GM23248 (cell line): ENCODE measurements around the gene YWHAG. TPM values are rescaled to one million over a fixed set of nuclear protein-coding genes. Genes with fewer than 3 reads are reported as not detected.
"Not testable (repeated sequence)": the region's sequence is repeated elsewhere in the genome, so short reads cannot be mapped to it uniquely, and the experiment has no call there.

Source experiments
- DNase-seq: peaks from one replicate; pipeline ENCODE4 v3.0.0-alpha.2; 2015
- H2AFZ ChIP-seq: fragments of 200-600 bp; sonication (generic); 2 replicates; pipeline ENCODE4 v1.6.1; 2016; ENCODE audit warnings: antibody characterized with exemption
- H3F3A ChIP-seq: fragments of 200-600 bp; sonication (generic); 2 replicates; pipeline ENCODE4 v1.6.1; 2016; ENCODE audit warnings: mild to moderate bottlenecking, antibody characterized with exemption, mixed run types; ENCODE audit not compliant: insufficient read depth
- H3K27ac ChIP-seq: fragments of 200-600 bp; sonication (generic); 2 replicates; pipeline ENCODE4 v1.5.1; 2016; ENCODE audit warnings: mild to moderate bottlenecking
- H3K27me3 ChIP-seq: fragments of 200-600 bp; sonication (generic); replicated peaks from 2 replicates; pipeline ENCODE4 v1.6.1; 2016; ENCODE audit warnings: mild to moderate bottlenecking; ENCODE audit not compliant: insufficient read depth
- H3K36me3 ChIP-seq: fragments of 200-600 bp; sonication (generic); 2 replicates; pipeline ENCODE4 v1.6.1; 2016; ENCODE audit warnings: low read depth, mild to moderate bottlenecking
- H3K4me1 ChIP-seq: fragments of 200-600 bp; sonication (generic); 2 replicates; pipeline ENCODE4 v1.6.1; 2016; ENCODE audit warnings: mild to moderate bottlenecking; ENCODE audit not compliant: insufficient read depth
- H3K4me2 ChIP-seq: fragments of 200-600 bp; sonication (generic); one replicate; pipeline ENCODE4 v1.6.1; 2016; ENCODE audit warnings: mild to moderate bottlenecking; ENCODE audit not compliant: unreplicated experiment
- H3K4me3 ChIP-seq: fragments of 200-600 bp; sonication (generic); 2 replicates; pipeline ENCODE4 v1.5.1; 2016; ENCODE audit warnings: mild to moderate bottlenecking
- H3K79me2 ChIP-seq: fragments of 200-600 bp; sonication (generic); 2 replicates; pipeline ENCODE4 v1.6.1; 2016; ENCODE audit warnings: mild to moderate bottlenecking; ENCODE audit not compliant: insufficient read depth
- H3K9ac ChIP-seq: fragments of 200-600 bp; sonication (generic); 2 replicates; pipeline ENCODE4 v1.6.1; 2016; ENCODE audit warnings: mild to moderate bottlenecking
- H3K9me2 ChIP-seq: fragments of 200-600 bp; sonication (generic); 2 replicates; pipeline ENCODE4 v1.6.1; 2016; ENCODE audit warnings: mixed run types, mild to moderate bottlenecking, moderate library complexity; ENCODE audit not compliant: insufficient read depth
- H3K9me3 ChIP-seq: fragments of 200-600 bp; sonication (generic); one replicate; pipeline ENCODE4 v1.6.1; 2017; ENCODE audit warnings: low read depth
- H4K20me1 ChIP-seq: fragments of 200-600 bp; sonication (generic); 2 replicates; pipeline ENCODE4 v1.6.0; 2016; ENCODE audit not compliant: insufficient read depth
- EZH2 ChIP-seq: fragments of 200-600 bp; sonication (generic); IDR thresholded peaks from 2 replicates; pipeline ENCODE4 v1.6.1; 2018; ENCODE audit warnings: antibody characterized with exemption, mild to moderate bottlenecking; ENCODE audit not compliant: insufficient read depth, poor library complexity, severe bottlenecking
- EZH2phosphoT487 ChIP-seq: fragments of 200-600 bp; sonication (generic); IDR thresholded peaks from 2 replicates; pipeline ENCODE4 v1.6.1; 2018; ENCODE audit warnings: antibody characterized with exemption, moderate library complexity, mild to moderate bottlenecking, low read depth; ENCODE audit not compliant: insufficient read depth
- WGBS, 2 experiments: methylation state at CpG; one replicate each; pipeline ENCODE4 v1.1.6; 2015 to 2017; ENCODE audit warnings: low lambda C conversion rate in 2 of 2, low coverage in 1 of 2; ENCODE audit errors: missing lambda C conversion rate in 2 of 2; 5-methylcytosine and 5-hydroxymethylcytosine counted together
- in situ Hi-C: fragments of 300-500 bp; cut with MboI; formaldehyde crosslinking; loops from 2 replicates; pipeline ENCODE4 v1.15.0; 2020
- polyA plus RNA-seq: library from polyadenylated mRNA; unstranded; fragments of >200 nt; fragmentation: Nextera tagmentation; extraction: Ambion mirVana; gene quantifications from 2 replicates; pipeline ENCODE4 v1.2.1, GENCODE V29; 2016
- total RNA-seq: library from RNA; depleted of rRNA; stranded (reverse); fragments of >200 nt; shearing (Covaris generic); gene quantifications from 2 replicates; pipeline ENCODE4 v1.2.3, GENCODE V29; 2014

Gene YWHAG
- total and polyA plus RNA-seq, 2 experiments from 2014 or later: 28.4 to 56.0 TPM

DNA sequence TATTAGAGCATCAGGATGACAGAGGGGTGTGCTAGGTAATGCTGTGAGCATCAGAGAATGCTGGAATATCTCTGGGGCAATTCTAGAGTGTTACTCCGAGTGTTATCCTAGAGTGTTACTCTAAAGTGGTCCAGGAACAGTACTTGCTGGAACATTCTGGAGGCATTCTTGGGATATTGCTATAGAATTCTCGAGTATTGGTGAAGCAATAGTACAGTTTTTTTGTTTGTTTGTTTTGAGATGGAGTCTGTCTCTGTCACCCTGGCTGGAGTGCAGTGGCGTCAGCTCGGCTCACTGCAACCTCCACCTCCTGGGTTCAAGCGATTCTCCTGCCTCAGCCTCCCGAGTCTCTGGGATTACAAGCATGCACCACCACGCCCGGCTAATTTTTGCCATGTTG, 38.1 kb upstream of the YWHAG start:
- Histone ChIP-seq H3K4me2 (peak overlapping the region; percentile 56), H3K9me2 (no peaks in the 10 kb centered on the region), H3F3A (no peaks in the 10 kb centered on the region), H3K27ac (no peak overlapping the region), H3K27me3 (no peaks in the 10 kb centered on the region), H2AFZ (peak overlapping the region; percentile 85), H3K79me2 (no peaks in the 10 kb centered on the region), H3K36me3 (no peaks in the 10 kb centered on the region), H3K4me3 (peak overlapping the region; percentile 70), H3K9ac (peak overlapping the region; percentile 63; the same call in 1 of the 2 replicates), H3K9me3 (no peaks in the 10 kb centered on the region), H3K4me1 (0 out of 2 replicates have a peak, but pooled peaks cover 3% of the 10 kb centered on the region), H4K20me1 (no peaks in the 10 kb centered on the region)
- WGBS, 2 experiments: 42% methylated on average over 8 of the region's 8 CpGs
- TF ChIP-seq EZH2: no peak
- no peak for TF ChIP-seq EZH2phosphoT487
- DNase-seq: no peak
- in situ Hi-C loops: no loop called here

- Histone ChIP-seq H3K36me3 (no peaks in the 10 kb centered on the region), H2AFZ (peak overlapping the region; percentile 85; the same call in 1 of the 2 replicates), H3K27me3 (no peaks in the 10 kb centered on the region), H3K4me2 (no peak overlapping the region), H3K4me1 (0 out of 2 replicates have a peak, but pooled peaks cover 3% of the 10 kb centered on the region), H3K79me2 (no peaks in the 10 kb centered on the region), H3K27ac (no peak overlapping the region), H3K9me2 (no peaks in the 10 kb centered on the region), H3K4me3 (no peak overlapping the region), H4K20me1 (no peaks in the 10 kb centered on the region), H3K9ac (no peak overlapping the region), H3F3A (no peaks in the 10 kb centered on the region), H3K9me3 (no peaks in the 10 kb centered on the region)
- DNase-seq: no peak
- WGBS, 2 experiments: 70 to 72% methylated on average over 13 of the region's 13 CpGs
- TF ChIP-seq EZH2phosphoT487: no peak
- TF ChIP-seq EZH2: no peak
- in situ Hi-C loops: no loop called here
Measured at GRCh38 chr7:76395965-76396726, 37.4 kb upstream of the YWHAG start.

DNA sequence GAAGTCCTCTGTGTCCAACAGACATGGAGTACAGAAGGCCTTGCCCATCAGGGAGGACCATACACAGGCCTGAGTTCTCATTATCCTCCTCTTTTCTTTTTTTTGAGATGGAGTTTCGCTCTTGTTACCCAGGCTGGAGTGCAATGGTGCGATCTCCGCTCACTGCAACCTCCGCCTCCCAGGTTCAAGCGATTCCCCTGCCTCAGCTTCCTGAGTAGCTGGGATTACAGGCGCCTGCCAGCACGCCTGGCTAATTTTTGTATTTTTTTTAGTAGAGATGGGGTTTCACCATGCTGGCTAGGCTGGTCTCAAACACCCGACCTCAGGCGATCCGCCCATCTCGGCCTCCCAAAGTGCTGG, 36.8 kb upstream of the YWHAG start:
- WGBS, 2 experiments: 91 to 97% methylated on average over 10 to 11 of the region's 11 CpGs
- H3K27ac ChIP-seq, DNase-seq, H3K79me2 ChIP-seq, H3K9me2 ChIP-seq, H3K27me3 ChIP-seq, H3K4me1 ChIP-seq, H3K9me3 ChIP-seq, H3F3A ChIP-seq, H4K20me1 ChIP-seq, H2AFZ ChIP-seq, H3K9ac ChIP-seq, H3K4me3 ChIP-seq, in situ Hi-C loops, H3K4me2 ChIP-seq, H3K36me3 ChIP-seq: not testable (repeated sequence)

- Histone ChIP-seq H3K27ac (no peak overlapping the region), H3K4me1 (0 out of 2 replicates have a peak, but pooled peaks cover 3% of the 10 kb centered on the region), H3K4me2 (no peak overlapping the region), H3F3A (no peaks in the 10 kb centered on the region), H4K20me1 (no peaks in the 10 kb centered on the region), H2AFZ (no peak overlapping the region), H3K36me3 (no peaks in the 10 kb centered on the region), H3K4me3 (no peak overlapping the region), H3K79me2 (no peaks in the 10 kb centered on the region), H3K27me3 (no peaks in the 10 kb centered on the region), H3K9me2 (no peaks in the 10 kb centered on the region), H3K9ac (no peak overlapping the region), H3K9me3 (no peaks in the 10 kb centered on the region)
- WGBS, 2 experiments: 86% methylated on average over 9 of the region's 9 CpGs
- TF ChIP-seq EZH2: no peak
- no peak for TF ChIP-seq EZH2phosphoT487
- in situ Hi-C loops: no loop called here
- DNase-seq: no peak
Measured at GRCh38 chr7:76394957-76395356, 36.2 kb upstream of the YWHAG start.
